Measurements from ENCODE around the gene WWP2.

Gene WWP2

DNA sequence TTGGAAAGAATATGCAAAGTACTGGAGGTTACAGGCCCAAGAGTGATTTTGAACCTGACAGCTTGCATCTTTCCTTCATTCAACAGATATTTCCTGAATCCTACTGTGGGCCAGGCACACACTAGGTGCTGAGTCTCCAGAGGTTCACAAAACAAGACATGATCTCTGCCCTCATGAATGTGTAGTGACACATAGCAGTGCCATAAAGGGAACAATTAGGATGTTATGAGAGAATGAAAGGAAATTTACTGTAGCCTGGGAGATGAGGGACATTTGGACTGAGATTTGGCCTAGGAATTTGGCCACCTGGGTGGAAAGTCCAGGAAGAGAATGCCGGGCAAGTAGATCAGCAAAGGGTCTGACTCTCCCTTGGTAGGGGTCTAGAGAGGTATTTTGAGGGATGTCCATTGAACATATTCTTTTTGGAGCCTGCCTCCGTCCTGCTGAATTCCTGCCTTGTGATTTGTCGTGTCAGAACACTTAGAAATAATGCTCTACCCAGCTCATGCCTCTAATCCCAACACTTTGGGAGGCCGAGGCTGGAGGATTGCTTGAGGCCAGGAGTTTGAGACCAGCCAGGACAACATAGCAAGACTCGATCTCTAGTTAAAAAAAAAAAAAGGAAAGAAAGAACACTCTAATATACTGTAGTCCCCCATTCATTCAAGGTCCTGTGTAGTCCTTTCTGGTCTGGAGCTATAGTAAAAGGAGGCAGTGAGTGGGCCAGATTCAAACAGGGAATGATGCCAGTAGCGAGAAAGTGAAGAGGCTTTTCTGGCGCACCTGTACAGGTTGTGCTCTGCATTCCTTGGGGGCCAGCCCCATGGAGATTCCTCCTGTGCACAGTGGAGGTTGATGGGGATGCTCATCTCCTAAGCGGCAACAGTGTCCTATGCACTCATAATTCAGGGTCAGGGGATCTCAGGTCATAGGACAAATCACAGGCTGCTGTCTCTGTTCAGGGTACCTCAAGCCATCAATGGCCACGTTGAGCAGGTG lies 98.4 kb downstream of the WWP2 start:
- DNase-seq: no peak

DNA sequence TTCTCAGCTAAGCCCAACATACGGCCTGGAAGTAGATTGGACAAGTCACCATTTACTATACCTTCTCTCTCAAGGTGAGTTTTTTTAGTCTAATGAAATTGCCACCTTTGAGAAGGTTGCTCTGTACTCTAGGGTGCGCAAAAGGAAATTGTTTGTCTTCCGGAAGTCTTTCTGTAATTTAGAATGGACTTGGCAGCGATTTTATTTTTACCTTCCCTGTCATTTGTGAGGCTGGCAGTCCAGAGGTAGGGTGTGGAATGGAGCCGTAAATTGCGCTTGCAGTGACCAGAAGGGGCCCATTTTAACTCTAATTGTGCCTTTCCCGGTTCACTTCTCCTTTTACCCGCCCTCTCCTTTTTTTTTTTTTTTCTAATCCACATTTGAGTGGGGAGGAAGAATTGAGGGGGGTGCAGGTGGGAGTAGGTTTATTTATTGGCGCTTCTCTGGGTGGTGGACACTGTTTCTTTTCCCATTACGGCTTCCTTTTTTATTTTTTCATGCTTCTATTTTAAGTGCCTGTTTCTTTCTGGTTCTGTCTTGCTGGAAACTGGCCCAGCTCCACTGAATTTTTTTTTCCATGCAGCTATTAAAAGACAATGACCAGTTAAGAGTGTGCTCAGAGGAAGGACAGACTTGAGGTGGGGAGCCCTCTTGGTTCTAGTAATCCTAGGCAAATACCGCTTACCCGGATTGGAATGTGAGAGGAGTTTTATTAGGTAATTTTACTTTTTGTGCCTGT lies 99.3 kb downstream of the WWP2 start:
- DNase-seq: no peak

DNA sequence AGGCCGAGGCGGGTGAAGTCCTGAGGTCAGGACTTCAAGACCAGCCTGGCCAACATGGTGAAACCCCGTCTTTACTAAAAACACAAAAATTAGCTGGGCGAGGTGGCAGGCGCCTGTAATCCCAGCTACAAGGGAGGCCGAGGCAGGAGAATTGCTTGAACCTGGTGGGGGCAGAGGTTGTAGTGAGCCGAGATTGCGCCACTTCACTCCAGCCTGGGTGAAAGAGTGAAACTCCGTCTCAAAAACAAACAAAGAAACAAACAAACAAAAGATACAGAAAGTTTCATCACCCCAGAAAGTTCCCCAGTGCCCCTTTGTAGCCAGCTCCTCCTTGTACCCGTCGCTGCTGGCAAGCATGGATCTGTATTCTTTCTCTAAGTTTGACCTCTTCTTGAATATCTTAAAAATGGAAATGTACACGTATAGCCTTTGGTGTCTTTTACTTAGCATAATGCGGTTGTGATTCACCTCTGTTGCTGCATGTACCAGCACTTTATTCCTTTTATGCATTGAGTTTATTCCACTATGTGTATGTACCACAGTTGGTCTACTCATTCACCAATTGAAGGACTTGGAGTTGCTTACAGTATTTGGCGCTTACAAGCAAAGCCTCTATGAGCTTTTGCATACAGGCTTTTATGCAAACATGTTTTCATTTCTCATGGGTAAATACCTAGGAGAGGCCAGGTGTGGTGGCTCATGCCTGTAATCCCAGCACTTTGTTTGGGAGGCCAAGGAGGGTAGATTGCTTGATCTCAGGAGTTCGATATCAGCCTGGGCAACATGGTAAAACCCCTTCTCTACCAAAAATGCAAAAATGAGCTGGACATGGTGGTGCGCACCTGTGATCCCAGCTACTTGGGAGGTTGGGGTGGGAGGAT lies 101.5 kb downstream of the WWP2 start:
- DNase-seq: no peak

DNA sequence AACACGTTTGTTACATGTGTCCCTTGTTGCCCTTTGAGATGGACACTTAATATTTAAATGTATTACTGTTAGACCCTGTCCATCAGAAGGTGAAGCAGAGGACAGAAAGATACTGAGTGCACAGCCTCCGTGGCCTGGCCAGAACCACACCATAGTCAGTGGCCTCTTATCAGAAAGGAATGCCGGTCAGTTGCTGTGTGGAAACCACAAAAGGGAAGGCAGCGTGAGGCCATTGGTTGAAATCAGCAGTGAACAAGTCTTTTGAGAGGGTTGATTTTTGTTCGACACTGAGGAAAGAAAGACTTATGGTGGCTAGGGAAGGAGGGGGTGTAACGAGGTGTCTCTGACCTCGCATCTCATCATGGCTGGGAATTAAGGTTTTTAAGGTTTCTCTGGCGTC lies 103.6 kb downstream of the WWP2 start:
- DNase-seq: no peak

DNA sequence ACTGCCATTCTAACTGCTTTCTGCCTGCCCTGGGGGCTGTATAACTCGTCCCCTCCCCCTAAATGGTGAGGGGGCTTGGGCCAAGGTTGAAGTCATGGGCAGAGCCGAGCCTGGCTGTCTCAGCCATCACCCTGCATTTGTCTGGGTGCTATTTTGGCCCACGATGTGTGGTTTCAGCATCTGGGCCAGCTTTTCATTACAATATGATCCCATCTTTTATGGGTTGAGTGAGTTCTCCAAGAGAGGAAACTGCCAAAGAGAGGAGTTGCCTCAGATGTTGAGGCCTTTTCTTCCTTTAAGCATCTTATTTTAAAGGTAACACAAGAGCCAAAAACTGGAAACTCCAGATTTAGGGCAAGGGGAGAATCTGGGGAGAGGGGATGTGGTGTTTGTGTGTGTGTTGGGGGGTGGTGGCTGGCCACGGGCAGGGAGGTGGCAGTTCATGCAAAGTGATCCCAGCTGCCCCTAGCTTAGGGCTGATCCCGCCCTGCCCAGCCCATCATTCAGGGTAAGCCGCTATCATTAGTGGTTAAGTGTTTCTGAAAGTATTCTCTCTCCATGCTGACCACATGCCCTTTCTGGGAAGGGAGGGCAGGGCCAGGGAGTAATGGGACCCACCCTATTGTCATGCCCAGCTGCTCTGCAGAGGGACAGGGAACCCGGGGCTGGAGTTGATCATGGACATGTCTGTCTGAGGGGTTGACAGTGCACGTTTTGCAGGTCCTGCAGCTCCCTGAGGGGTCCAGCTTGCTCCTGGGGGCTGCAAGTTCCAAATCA lies 105.8 kb downstream of the WWP2 start:
- DNase-seq: no peak

DNA sequence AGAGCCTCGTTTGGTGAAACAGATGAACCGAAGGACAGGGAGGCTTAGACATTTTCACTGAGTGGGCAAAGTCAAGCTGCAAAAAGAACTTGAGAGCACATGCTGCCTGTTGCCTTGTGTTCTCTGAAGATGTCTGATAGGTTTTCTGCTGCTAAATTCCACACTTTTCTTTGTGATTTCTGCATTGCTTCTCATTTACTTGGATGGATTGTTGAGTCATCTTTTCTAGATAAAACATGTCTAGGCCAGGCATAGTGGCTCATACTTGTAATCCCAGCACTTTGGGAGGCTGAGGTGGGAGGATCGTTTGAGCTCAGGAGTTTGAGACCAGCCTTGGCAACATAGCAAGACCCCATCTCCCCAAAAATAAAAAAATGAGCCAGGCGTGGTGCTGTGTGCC lies 108.6 kb downstream of the WWP2 start:
- DNase-seq: no peak

DNA sequence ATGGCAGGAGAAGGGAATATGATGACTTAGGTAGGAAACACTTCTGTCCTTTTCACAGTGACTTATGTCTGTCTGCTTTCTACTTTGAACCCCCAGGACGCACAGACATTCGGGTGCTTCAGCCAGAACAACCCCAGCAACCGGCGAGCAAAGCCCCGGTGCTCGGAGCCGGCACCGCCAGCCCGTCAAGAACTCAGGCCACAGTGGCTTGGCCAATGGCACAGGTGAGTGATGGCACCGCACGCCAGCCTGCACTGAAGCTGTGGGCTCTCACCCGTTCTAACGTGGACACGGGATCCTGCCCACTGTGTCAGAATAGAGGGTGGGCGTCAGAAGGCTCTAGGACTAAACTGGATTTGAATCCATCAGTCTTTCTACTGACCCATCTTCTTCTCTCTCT lies 109.6 kb downstream of the WWP2 start:
- no peak for DNase-seq

DNA sequence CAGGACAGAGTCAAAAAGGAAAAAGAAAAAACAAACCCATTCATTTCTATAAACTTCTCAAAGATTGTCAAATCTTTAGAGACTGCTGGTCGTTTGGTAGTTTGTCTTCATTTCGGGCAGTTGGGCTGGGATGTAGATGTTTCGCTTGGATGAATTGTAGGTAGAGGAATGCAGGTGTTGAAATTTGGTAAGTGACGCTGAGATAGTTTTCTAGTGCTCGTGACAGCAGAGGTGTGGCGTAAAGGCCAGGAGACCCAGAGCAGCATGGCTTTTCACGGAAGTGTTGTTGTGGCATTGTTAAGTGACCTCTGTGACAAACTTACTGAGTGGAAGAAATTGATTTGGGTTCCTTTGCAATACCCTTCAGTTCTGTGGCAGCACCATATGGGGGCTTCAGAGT lies 110.8 kb downstream of the WWP2 start:
- no peak for DNase-seq

DNA sequence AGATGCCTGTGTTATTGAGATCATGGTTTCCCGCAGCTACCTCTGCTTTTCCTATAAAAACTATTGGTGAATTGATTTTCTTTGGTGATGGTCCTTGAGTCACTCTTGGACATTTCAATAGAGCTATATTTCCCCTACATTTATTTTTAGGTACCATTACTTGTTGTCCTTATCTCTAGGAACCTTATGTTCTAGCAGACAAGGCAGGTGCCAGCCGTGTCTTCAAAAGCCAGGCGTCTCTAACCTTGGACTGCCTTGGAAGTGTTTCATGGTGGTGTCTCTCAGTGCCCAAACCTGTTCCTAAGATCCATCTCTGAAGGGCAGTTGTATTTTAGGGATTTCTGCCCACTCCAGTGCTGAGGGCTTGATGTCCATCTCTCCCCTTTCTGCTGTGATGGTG lies 111.7 kb downstream of the WWP2 start:
- DNase-seq: no peak

DNA sequence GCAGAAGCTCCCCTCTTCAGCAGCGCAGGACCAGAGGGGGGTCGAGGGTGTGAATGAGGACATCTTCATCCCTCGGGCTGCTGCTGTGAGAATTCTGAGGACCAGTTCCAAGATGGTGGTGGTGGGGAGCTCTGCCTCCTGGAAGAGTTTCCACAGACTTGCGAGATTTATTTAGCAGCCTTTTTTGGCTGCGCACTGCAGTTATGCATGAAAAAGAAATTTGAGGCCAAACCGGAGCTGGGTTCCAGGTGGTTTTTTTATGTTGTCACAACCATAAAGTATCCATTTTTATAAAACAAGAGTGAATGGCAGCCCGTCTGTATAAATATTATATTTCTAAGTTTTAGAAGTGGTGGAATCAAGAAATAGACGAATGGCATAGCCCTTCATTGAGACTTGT lies 112.1 kb downstream of the WWP2 start:
- DNase-seq: no peak

DNA sequence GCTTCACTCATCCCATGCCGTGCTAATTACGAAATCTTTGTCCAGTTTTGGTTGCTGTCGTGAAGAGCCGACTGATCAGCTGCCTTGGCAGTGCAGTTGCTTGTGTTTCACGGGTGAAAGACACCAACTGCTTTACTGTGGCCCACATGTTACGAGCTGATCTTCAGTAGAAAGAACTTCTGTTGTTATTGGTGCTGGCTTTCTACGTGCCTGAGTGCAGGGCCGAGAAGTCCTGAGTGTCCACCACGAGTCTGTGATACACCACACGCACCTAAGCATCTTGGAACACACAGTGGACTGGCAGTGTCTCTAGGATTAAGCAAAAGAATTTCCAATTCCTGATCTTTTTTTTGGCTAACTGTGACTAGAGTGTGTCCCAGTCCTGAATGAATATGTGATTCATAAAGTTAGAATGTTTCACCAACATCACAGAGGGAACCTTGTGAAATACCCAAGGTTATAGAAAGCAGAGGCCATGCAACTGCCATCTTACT lies 118.6 kb downstream of the WWP2 start:
- DNase-seq: no peak

DNA sequence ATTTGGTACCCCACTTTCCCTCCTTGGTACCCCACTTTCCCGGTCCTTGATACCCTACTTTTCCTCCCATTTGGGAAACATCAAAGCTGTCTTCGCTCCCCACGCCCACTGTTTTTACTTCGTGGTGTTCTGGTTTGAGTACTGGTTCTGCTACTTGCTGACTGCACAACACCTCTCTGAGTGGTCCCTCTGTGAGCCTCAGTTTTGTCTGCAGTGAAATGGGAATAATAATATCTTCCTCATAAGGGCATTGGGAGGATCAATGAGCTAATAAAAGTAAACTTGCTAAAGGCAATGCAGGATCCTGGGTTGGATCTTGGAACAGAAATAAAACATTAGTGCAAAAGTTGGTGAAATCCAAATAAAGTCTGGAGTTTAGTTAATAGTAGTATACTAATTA lies 119.0 kb downstream of the WWP2 start:
- no peak for DNase-seq

DNA sequence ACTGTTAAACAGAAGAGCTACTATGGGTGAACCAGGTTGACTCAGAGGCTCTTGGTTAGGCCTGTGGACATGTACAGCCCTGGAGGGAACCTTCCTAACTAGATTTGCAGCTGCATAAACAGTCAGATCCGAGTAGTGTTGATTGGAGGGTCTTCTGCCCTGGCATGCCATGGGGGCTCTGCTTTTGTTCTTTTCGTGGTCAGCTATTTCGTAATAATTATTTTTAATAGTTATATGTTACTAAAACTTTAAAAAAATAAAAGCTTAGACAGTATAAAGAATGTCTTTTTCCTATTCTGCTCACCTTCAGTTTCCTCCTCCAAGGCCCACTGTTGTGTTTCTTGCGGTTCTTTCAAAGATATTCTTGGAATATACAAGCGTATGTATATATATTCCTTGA lies 121.6 kb downstream of the WWP2 start:
- no peak for DNase-seq

DNA sequence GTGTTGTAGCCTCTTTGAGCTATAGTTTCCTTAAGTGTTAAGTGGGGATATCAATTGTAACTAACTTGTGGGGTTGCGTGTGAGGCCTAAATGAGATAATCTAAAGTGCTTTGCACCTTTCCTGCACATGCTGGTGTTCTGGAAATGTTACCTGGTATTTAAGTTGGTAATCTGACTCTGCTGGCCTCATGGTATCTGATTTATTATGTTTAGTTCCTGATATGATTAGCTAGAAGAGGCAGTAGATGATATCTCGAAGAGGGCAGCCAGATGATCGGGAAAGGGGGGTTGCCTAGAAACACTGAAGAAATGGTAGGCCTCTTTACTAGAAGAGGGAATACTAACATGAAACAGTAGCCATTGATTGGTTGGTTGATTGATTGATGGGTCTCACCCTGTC lies 123.6 kb downstream of the WWP2 start:
- no peak for DNase-seq

DNA sequence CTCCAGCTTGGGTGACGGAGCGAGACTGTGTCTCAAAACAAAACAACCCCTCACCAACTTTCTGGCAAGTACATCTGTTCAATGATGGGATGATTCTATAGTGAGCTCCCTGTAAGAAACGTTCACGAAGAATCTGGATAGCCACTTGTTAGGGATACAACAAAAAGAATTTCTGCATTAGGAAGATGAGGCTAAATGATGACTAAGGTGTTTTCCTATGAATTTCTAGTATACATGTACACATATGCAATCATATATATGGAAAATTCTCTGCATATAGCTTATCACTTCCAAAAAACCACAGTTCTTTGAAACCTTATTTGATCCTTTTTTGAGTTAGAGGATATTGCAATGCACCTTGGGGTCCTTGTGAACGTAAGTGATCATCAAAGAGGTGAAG lies 124.6 kb downstream of the WWP2 start:
- no peak for DNase-seq

DNA sequence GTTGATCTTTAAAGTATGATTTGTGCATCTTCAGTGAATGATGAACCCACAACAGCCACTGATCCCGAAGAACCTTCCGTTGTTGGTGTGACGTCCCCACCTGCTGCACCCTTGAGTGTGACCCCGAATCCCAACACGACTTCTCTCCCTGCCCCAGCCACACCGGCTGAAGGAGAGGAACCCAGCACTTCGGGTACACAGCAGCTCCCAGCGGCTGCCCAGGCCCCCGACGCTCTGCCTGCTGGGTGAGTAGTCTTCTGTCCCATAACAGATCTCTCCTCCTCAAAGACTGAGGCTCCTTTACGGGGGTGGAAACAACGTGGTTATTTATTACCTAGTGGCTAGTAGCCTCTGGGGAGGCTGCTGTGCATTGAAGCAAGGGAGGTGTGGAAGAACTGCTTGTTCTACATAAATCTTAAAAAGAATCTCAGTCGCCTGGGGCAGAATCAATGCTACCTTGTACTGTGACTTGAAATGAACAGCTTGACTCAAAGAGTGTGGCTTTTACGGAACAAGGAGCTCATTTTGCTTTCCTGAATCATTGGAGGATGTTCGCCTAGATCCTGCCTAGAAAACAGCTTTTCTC lies 126.0 kb downstream of the WWP2 start:
- no peak for DNase-seq

DNA sequence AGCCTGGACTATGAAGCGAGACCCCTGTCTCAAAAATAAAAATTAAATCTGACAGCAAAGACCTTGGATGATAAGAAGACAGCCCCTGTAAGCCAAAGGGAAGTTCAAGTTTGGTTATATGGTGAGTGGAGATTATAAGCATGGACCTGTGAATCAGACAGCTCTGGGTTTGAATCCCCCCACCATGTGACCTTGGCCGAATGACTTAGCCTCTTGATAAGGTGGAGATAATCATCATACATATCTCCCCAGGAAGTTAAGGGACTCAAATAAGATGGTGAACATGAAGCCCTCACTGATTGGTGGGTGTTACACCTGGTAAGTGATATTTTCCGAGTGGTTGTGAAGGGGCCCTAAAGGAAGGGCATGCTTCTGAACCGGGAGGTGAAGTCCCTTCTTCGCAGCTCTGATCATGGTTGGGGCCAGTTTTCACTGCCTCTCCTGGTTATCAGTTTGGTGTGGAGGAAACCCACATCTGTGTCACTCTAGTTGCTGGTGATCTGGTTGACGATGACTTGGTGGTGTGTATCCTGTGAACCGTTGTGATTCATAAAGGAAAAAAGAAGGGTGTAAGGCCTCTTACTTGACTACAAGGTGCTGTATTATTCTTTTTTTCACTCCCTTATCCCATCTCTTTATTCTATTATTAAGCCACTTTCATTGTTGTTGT lies 127.3 kb downstream of the WWP2 start:
- DNase-seq: no peak

DNA sequence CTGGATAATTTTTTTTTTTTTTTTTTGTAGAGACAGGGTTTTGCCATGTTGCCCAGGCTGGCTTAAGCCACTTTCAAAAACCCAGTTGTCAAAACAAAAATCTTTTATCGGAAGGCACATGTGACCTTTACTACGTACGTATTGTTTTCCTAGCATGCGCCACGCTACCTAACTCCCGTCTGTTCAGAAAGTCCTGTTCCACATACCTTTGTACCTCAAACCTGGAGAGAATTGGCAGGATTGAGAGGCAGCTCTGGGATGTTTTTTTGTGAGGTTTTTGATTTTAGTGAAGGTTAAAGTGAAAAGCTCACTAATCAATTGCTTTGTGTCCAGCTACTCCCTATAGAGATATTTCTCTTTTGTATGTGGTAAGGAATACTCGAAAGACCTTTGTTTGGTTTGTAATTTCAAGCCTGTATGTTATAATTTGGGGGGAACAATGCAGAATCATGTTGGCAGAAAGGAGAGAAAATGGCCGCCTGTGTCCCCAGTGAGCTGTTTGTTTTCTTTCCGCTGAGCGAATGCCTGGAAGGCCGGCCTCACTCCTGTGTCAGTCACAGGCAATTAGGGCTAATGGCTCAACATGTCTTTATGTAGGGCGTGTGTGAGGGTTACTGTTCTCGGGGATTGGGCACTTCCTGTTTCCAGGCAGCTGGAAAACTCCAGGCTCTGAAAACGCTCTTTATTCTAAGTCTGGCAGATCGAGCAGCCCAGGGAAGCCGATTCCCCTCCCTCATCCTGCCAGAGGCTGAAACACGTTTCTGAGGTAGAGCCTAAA lies 128.2 kb downstream of the WWP2 start:
- no peak for DNase-seq

DNA sequence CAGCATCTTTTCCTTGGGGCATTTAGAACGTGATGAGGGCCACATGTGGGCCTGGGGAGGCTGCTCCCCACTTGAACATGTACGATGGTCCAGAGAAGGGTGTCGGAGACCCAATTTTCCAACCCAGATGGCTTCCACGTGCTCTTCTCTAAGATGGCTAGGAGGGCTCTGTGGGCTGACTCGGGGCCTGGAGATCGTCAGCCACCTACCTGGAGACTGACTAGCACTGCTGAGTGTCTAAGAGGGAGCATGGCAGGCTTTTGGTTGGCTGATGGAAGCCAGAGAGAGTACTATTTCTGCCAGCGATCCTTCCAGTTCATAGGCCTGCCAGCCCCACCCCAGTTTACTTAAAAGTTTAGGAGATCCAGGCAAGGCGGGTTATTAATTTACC lies 128.8 kb downstream of the WWP2 start:
- DNase-seq: no peak

DNA sequence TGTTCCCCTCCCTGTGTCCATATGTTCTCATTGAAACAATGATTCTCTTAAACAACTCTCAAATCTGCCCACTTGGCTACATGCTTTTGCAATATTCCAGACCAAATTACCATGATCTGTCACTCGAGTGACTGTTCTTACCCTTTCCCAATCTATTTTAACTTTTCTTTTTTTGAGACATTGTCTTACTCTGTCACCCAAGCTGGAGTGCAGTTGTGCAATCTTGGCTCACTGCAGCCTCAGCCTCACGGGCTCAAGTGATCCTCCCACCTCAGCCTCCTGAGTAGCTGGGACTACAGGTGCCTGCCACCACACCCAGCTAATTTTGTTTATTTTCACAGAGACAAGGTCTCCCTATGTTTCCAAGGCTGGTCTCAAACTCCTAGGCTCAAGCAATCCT lies 130.2 kb downstream of the WWP2 start:
- DNase-seq: no peak
